Body of pancreas (tissue), 4 donors: Measurements from ENCODE around the gene SFXN5.

Experiments
- POLR2A ChIP-seq, 3 donors: fragments of 450-650 bp; IDR thresholded peaks; one replicate each; pipeline ENCODE4 v1.6.1; 2016; ENCODE audit warnings: antibody characterized with exemption in 3 of 3, mild to moderate bottlenecking in 2 of 3
- TF ChIP-seq, protein P1 (sequence below), 7 experiments: fragments of 450-650 bp in 4 of 7; fragments of 200-600 bp in 3 of 7; sonication (generic) in 3 of 7; IDR thresholded peaks; one replicate each; pipeline ENCODE4 v1.5.1; 2016 to 2019; ENCODE audit warnings: antibody characterized with exemption in 7 of 7

GRCh38 chr2:72911256-72911655 is 160.3 kb downstream of the SFXN5 start:
- TF ChIP-seq, protein P1, sequence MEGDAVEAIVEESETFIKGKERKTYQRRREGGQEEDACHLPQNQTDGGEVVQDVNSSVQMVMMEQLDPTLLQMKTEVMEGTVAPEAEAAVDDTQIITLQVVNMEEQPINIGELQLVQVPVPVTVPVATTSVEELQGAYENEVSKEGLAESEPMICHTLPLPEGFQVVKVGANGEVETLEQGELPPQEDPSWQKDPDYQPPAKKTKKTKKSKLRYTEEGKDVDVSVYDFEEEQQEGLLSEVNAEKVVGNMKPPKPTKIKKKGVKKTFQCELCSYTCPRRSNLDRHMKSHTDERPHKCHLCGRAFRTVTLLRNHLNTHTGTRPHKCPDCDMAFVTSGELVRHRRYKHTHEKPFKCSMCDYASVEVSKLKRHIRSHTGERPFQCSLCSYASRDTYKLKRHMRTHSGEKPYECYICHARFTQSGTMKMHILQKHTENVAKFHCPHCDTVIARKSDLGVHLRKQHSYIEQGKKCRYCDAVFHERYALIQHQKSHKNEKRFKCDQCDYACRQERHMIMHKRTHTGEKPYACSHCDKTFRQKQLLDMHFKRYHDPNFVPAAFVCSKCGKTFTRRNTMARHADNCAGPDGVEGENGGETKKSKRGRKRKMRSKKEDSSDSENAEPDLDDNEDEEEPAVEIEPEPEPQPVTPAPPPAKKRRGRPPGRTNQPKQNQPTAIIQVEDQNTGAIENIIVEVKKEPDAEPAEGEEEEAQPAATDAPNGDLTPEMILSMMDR (IDR thresholded peaks at IDR 0.05) = no peak
- TF ChIP-seq POLR2A (IDR thresholded peaks at IDR 0.05) = no peak
